DOHH2 (cell line): Measurements from ENCODE around the gene SHISA4.

Experiments used
- H3F3A ChIP-seq: fragments of 200-600 bp; sonication (generic), shearing (Covaris generic); 2 replicates; pipeline ENCODE4 v1.6.0; 2016; ENCODE audit warnings: antibody characterized with exemption, mild to moderate bottlenecking; ENCODE audit not compliant: control insufficient read depth, insufficient read depth
- H3K27ac ChIP-seq: fragments of 200-600 bp; sonication (generic); 2 replicates; pipeline ENCODE4 v1.5.1; 2014; ENCODE audit warnings: low read depth, mild to moderate bottlenecking, low read length, moderate library complexity
- H3K27me3 ChIP-seq: fragments of 200-600 bp; sonication (generic); 2 replicates; pipeline ENCODE4 v1.6.1; 2014; ENCODE audit warnings: mild to moderate bottlenecking, low read length, mixed read lengths; ENCODE audit not compliant: control insufficient read depth
- H3K36me3 ChIP-seq: fragments of 200-600 bp; sonication (generic); 2 replicates; pipeline ENCODE4 v1.6.1; 2014; ENCODE audit warnings: mild to moderate bottlenecking, low read length, moderate library complexity, mixed read lengths; ENCODE audit not compliant: control insufficient read depth
- H3K4me1 ChIP-seq: fragments of 200-600 bp; sonication (generic); 2 replicates; pipeline ENCODE4 v1.6.1; 2014; ENCODE audit warnings: mild to moderate bottlenecking, low read length, mixed read lengths; ENCODE audit not compliant: control insufficient read depth
- H3K4me2 ChIP-seq: fragments of 200-600 bp; sonication (generic); 2 replicates; pipeline ENCODE4 v1.6.0; 2014; ENCODE audit warnings: mild to moderate bottlenecking, low read length, moderate library complexity
- H3K4me3 ChIP-seq: fragments of 200-600 bp; sonication (generic); 2 replicates; pipeline ENCODE4 v1.5.1; 2014; ENCODE audit warnings: mild to moderate bottlenecking, low read length, mixed read lengths
- H3K79me2 ChIP-seq: fragments of 200-600 bp; sonication (generic); 2 replicates; pipeline ENCODE4 v1.6.1; 2014; ENCODE audit warnings: mild to moderate bottlenecking, low read length, mixed read lengths; ENCODE audit not compliant: control insufficient read depth
- H3K9me2 ChIP-seq: fragments of 200-600 bp; sonication (generic); replicated peaks from 2 replicates; pipeline ENCODE4 v1.6.1; 2014; ENCODE audit warnings: mild to moderate bottlenecking, low read length, mixed read lengths; ENCODE audit not compliant: control insufficient read depth
- H3K9me3 ChIP-seq: fragments of 200-600 bp; sonication (generic); 2 replicates; pipeline ENCODE4 v1.6.1; 2014; ENCODE audit warnings: antibody characterized with exemption, low read length, mixed read lengths; ENCODE audit not compliant: control insufficient read depth, insufficient read depth
- H4K20me1 ChIP-seq: fragments of 200-600 bp; sonication (generic); 2 replicates; pipeline ENCODE4 v1.6.0; 2014; ENCODE audit warnings: low read depth, mild to moderate bottlenecking, antibody characterized with exemption, low read length, moderate library complexity; ENCODE audit not compliant: control insufficient read depth, insufficient read depth
- CTCF ChIP-seq: fragments of 200-600 bp; sonication (generic); IDR thresholded peaks from one replicate; pipeline ENCODE4 v1.5.1; 2014; ENCODE audit warnings: antibody characterized with exemption, mild to moderate bottlenecking, low read depth, low read length; ENCODE audit not compliant: poor library complexity, severe bottlenecking
- EZH2phosphoT487 ChIP-seq: fragments of 200-600 bp; sonication (generic); IDR thresholded peaks from 2 replicates; pipeline ENCODE4 v1.6.1; 2017; ENCODE audit warnings: borderline replicate concordance, mild to moderate bottlenecking, antibody characterized with exemption, low read length, moderate library complexity, mixed read lengths

SHISA4 gene

GRCh38 chr1:201890806-201891450 is 2.2 kb downstream of the SHISA4 start:
- H3K27ac ChIP-seq, result no peak overlapping the region
- no peaks in the 10 kb centered on the region for H3K36me3 ChIP-seq
- peaks cover 42% of the 10 kb centered on the region for H3K27me3 ChIP-seq
- peaks cover 3% of the 10 kb centered on the region for H3K4me1 ChIP-seq
- no peaks in the 10 kb centered on the region for H3F3A ChIP-seq
- no peak overlapping the region for H3K4me3 ChIP-seq
- TF ChIP-seq EZH2phosphoT487 (no peak), CTCF (no peak)
- H3K4me2 ChIP-seq, result no peak overlapping the region
- no peaks in the 10 kb centered on the region for H4K20me1 ChIP-seq
- H3K79me2 ChIP-seq, result no peaks in the 10 kb centered on the region
- H3K9me2 ChIP-seq, result no peaks in the 10 kb centered on the region
- no peaks in the 10 kb centered on the region for H3K9me3 ChIP-seq

GRCh38 chr1:201891451-201892045 is 2.9 kb downstream of the SHISA4 start:
- Histone ChIP-seq H4K20me1 (no peaks in the 10 kb centered on the region), H3K9me3 (no peaks in the 10 kb centered on the region), H3K4me2 (no peak overlapping the region), H3K79me2 (no peaks in the 10 kb centered on the region), H3K4me1 (peaks cover 9% of the 10 kb centered on the region), H3F3A (no peaks in the 10 kb centered on the region), H3K4me3 (no peak overlapping the region), H3K36me3 (no peaks in the 10 kb centered on the region), H3K27me3 (peaks cover 36% of the 10 kb centered on the region), H3K27ac (no peak overlapping the region), H3K9me2 (no peaks in the 10 kb centered on the region)
- no peak for TF ChIP-seq EZH2phosphoT487
- TF ChIP-seq CTCF, result no peak

- H3F3A ChIP-seq, result no peaks in the 10 kb centered on the region
- H3K27me3 ChIP-seq, result peaks cover 30% of the 10 kb centered on the region
- no peaks in the 10 kb centered on the region for H3K9me2 ChIP-seq
- H3K27ac ChIP-seq, result no peak overlapping the region
- no peaks in the 10 kb centered on the region for H3K9me3 ChIP-seq
- H3K36me3 ChIP-seq, result no peaks in the 10 kb centered on the region
- H3K79me2 ChIP-seq, result no peaks in the 10 kb centered on the region
- no peak overlapping the region for H3K4me2 ChIP-seq
- H3K4me3 ChIP-seq, result no peak overlapping the region
- H4K20me1 ChIP-seq, result no peaks in the 10 kb centered on the region
- no peak for TF ChIP-seq CTCF
- TF ChIP-seq EZH2phosphoT487, result no peak
- H3K4me1 ChIP-seq, result peaks cover 9% of the 10 kb centered on the region
Measured at GRCh38 chr1:201892211-201892610, 3.5 kb downstream of the SHISA4 start.
